GM03348 (cell line): ENCODE measurements around the gene GRK5.
A peak's percentile ranks its signal among the peaks of the same experiment; 100 is the strongest.

Experiments
- DNase-seq: peaks from one replicate; pipeline ENCODE4 v3.0.0; 2012; ENCODE audit warnings: low spot score

The GRK5 gene

GRCh38 chr10:119405520-119405807 is 198.1 kb downstream of the GRK5 start:
- no peak for DNase-seq

GRCh38 chr10:119406137-119406536 is 198.8 kb downstream of the GRK5 start:
- no peak for DNase-seq

- no peak for DNase-seq
Measured at GRCh38 chr10:119406601-119407253, 199.4 kb downstream of the GRK5 start.

GRCh38 chr10:119407254-119407777 is 199.9 kb downstream of the GRK5 start:
- DNase-seq: no peak

- DNase-seq: no peak
Measured at GRCh38 chr10:119408072-119408471, 200.7 kb downstream of the GRK5 start.

GRCh38 chr10:119408969-119409371 is 201.6 kb downstream of the GRK5 start:
- no peak for DNase-seq

- no peak for DNase-seq
Measured at GRCh38 chr10:119409385-119409784, 202.0 kb downstream of the GRK5 start.

- DNase-seq: no peak
Measured at GRCh38 chr10:119409906-119410305, 202.5 kb downstream of the GRK5 start.

GRCh38 chr10:119410361-119411116 is 203.2 kb downstream of the GRK5 start:
- DNase-seq: no peak

GRCh38 chr10:119412244-119413092 is 205.1 kb downstream of the GRK5 start:
- DNase-seq: peak; percentile 52

GRCh38 chr10:119413093-119413453 is 205.7 kb downstream of the GRK5 start:
- DNase-seq: peak; percentile 77

GRCh38 chr10:119413471-119414080 is 206.2 kb downstream of the GRK5 start:
- no peak for DNase-seq

- DNase-seq: no peak
Measured at GRCh38 chr10:119414081-119414611, 206.8 kb downstream of the GRK5 start.

GRCh38 chr10:119415121-119415520 is 207.8 kb downstream of the GRK5 start:
- DNase-seq: no peak

GRCh38 chr10:119415536-119416503 is 208.4 kb downstream of the GRK5 start:
- no peak for DNase-seq

- DNase-seq: peak; percentile 86
Measured at GRCh38 chr10:119416855-119417254, 209.5 kb downstream of the GRK5 start.

- no peak for DNase-seq
Measured at GRCh38 chr10:119417852-119418251, 210.5 kb downstream of the GRK5 start.

- no peak for DNase-seq
Measured at GRCh38 chr10:119418362-119418761, 211.0 kb downstream of the GRK5 start.

GRCh38 chr10:119419931-119420330 is 212.6 kb downstream of the GRK5 start:
- no peak for DNase-seq

- DNase-seq: no peak
Measured at GRCh38 chr10:119420950-119421875, 213.8 kb downstream of the GRK5 start.
